Duodenal mucosa (tissue), 2 donors: ENCODE measurements around the gene GAL3ST3.
"Not testable (repeated sequence)": the region's sequence is repeated elsewhere in the genome, so short reads cannot be mapped to it uniquely, and the experiment has no call there.

Experiments
- H3K27ac ChIP-seq: one replicate; pipeline ENCODE4 v1.7.0; 2013; ENCODE audit warnings: low read depth, low read length
- H3K27me3 ChIP-seq, 2 donors: one replicate each; pipeline ENCODE4 v1.7.0; 2013; ENCODE audit warnings: low read length in 2 of 2, control low read depth in 1 of 2; ENCODE audit not compliant: insufficient read depth in 2 of 2, control insufficient read depth in 1 of 2
- H3K36me3 ChIP-seq, 2 donors: one replicate each; pipeline ENCODE4 v1.7.0; 2013; ENCODE audit warnings: low read length in 2 of 2, control low read depth in 1 of 2; ENCODE audit not compliant: insufficient read depth in 2 of 2, control insufficient read depth in 1 of 2
- H3K4me1 ChIP-seq, 2 donors: one replicate each; pipeline ENCODE4 v1.7.0; 2013; ENCODE audit warnings: low read length in 2 of 2, control low read depth in 1 of 2; ENCODE audit not compliant: insufficient read depth in 2 of 2, control insufficient read depth in 1 of 2
- H3K4me3 ChIP-seq, 2 donors: one replicate each; pipeline ENCODE4 v1.7.0; 2013; ENCODE audit warnings: low read length in 2 of 2, low read depth in 1 of 2
- H3K9ac ChIP-seq, 2 donors: one replicate each; pipeline ENCODE4 v1.7.0; 2013; ENCODE audit warnings: low read length in 2 of 2, low read depth in 1 of 2
- H3K9me3 ChIP-seq, 2 donors: one replicate each; pipeline ENCODE4 v1.7.0; 2013; ENCODE audit warnings: low read length in 2 of 2, control low read depth in 1 of 2; ENCODE audit not compliant: control insufficient read depth in 1 of 2

GAL3ST3 gene

DNA sequence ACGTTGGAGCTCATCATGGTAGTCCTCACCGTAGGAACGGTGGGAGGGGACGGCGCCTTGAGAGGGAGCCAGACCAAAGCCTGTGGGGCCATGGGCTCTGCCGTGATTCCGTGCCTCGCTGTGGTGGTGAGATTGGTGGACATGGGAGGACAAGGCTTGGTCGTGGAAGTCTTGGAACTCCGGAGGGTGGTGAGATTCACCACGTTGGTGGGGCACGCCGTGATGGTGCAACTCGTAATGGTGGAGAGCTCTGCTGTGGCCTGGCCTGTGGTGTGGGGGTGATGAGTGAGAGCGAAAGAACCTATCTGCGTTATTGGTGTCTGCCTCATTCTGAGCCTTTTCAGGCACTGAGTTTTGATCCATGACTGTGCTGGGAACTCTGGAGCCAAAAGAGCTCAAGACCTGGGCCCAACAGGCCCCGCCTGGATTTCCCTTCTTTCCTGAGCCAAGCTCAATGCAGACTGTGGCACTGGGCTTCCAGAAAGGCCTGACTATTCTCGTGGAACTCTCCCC lies 22.9 kb downstream of the GAL3ST3 start, which contains the start of gene CATSPER1:
CATSPER1 (minus strand) TSS at position 463 of the 513 bp plus-strand sequence; CDS start at position 363, 100 bp downstream.
- Histone ChIP-seq H3K9ac (no peak within 1 kb of the TSS), H3K27me3 (peaks cover 0 to 4% of the 10 kb centered on the region in 2 donors), H3K27ac (no peak within 1 kb of the TSS), H3K9me3 (no peaks in the 10 kb centered on the region), H3K36me3 (no peaks in the 10 kb centered on the region), H3K4me1 (peaks cover 0 to 7% of the 10 kb centered on the region in 2 donors), H3K4me3 (no peak within 1 kb of the TSS)

DNA sequence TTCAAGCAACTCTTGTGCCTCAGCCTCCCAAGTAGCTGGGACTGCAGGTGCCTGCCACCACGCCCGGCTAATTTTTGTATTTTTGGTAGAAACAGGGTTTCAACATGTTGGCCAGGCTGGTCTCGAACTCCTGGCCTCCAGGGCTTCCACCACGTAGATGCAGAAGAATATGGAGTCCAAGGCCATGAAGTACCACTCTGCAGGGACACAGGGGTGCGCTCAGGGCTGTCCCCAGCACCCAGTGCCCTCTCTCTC lies 25.8 kb downstream of the GAL3ST3 start:
- H3K4me1 ChIP-seq, H3K4me3 ChIP-seq, H3K36me3 ChIP-seq, H3K9me3 ChIP-seq, H3K9ac ChIP-seq, H3K27ac ChIP-seq, H3K27me3 ChIP-seq: not testable (repeated sequence)

DNA sequence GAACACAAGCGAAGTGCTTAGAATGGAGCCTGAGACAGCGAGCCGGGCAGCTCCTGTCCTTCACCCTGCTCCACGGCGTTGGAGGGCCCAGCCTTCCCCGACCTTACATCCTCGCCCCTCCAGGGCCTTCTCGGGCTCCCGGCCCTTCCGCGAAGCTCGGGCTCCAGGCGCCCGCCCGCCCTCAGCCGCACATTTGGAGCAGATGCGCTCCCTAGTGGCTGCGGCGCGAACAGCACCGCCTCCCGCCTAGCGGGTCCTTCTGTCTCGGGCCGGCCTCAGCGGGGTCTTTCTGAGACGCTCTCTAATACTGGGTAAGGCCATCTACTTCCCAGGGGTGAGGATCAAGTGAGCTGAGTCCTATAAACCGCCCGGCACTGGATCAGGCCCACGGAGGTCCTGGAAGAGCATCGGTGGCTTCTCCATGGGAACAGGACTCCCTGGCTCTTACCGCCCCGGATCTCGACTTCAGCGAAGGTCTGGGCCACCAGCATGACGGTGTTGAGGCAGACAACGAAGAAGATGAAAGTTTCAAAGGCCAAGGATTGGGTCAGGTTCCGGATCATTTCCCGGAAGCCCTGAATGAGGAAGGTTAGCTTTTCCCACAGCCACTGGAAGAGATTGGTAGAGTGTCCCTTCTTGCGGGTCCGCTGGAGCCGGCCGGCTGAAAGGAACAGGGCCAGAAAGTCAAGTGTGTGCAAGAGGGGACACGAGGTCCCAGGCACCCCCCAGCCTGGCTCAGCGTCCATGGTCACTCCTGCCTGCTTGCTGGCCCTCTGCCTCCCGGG lies 26.4 kb downstream of the GAL3ST3 start:
- H3K4me1 ChIP-seq: peaks cover 0 to 7% of the 10 kb centered on the region in 2 donors
- H3K4me3 ChIP-seq: peak overlapping the region; percentile 21 to 35
- no peak overlapping the region for H3K9ac ChIP-seq
- H3K27me3 ChIP-seq: peaks cover 0 to 4% of the 10 kb centered on the region in 2 donors
- no peaks in the 10 kb centered on the region for H3K9me3 ChIP-seq
- H3K36me3 ChIP-seq: no peaks in the 10 kb centered on the region
- H3K27ac ChIP-seq: no peak overlapping the region

DNA sequence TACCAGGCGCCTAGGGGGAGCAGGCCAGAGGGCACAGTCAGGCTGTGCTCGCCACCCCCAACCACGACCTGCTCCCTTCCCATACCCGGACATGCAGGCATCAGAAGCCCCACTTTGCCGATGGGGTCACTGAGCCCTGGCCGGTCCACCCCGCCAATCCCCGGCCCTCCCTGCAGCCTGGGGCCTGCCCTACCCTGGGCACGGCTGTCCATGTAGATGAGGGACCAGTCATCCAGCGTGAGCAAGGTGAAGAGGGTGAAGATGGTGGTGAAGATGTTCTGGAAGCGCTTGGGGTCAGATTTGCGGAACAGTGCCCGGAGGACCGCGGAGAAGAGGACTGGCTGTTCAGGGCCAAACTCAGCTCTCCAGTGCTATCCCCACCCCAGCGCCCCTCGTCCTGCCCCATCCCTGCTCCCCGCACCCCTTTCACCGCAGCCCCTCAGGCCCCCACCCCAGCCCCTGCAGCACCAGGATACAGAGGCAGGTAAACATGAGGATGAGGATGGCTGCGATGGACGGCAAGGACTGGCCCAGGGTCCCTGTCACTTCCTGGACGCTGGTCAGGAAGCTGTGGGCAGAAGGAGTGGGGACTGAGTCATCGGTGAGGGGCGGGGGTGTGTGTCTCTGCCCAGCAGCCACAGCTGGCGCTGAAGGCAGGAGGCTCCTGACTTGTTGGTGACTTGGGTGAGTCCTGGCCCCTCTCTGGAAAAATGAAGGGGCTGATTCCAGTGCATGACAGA lies 28.2 kb downstream of the GAL3ST3 start:
- H3K9ac ChIP-seq: no peak overlapping the region
- no peak overlapping the region for H3K27ac ChIP-seq

DNA sequence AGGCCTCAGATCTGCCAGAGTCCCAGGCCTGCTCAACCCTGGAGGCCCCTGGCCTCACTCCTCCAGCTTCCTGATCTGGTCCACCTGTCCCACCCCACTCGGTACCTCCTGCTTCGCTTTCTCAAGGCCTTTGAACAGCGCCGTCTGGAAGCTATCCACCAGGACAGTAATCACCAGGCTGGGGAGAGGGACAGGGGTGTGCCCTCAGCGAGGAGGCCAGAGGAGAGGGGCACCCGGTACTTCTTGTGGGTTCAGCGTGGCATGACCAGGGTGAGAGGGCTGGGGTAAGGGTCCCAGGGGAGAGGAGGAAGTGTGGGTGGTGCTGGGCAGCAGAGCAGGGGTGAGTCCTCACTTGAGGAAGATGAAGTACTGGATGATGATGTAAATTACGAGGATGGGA lies 28.7 kb downstream of the GAL3ST3 start:
- Histone ChIP-seq H3K27me3 (peaks cover 0 to 4% of the 10 kb centered on the region in 2 donors), H3K9ac (no peak overlapping the region), H3K36me3 (no peaks in the 10 kb centered on the region), H3K4me3 (no peak overlapping the region), H3K4me1 (peaks cover 0 to 7% of the 10 kb centered on the region in 2 donors), H3K9me3 (no peaks in the 10 kb centered on the region), H3K27ac (no peak overlapping the region)

More for the DNA sequence above, 28.2 kb downstream of the GAL3ST3 start:
- H3K4me3 ChIP-seq: no peak overlapping the region
- H3K27me3 ChIP-seq: peaks cover 0 to 4% of the 10 kb centered on the region in 2 donors
- no peaks in the 10 kb centered on the region for H3K9me3 ChIP-seq
- H3K36me3 ChIP-seq: no peaks in the 10 kb centered on the region
- peaks cover 0 to 7% of the 10 kb centered on the region in 2 donors for H3K4me1 ChIP-seq

DNA sequence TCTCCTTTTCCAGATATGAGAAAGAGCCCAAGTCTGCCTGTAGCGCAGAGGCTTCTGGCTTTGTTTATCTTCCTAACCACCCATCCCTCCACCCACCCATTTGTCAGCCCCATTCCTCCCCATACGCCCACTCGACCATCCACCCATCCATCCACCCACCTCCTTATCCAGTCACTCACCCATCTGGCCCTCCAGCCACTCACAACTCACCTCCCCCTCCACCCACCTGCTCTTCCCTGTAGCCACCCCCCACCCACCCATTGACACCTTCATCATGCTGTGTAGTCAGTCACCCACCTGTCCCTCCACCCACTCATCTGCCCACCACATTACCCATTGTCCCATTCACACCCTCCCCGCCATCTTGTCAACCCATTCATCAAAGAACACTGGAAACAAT lies 31.6 kb downstream of the GAL3ST3 start:
- H3K27ac ChIP-seq: no peak overlapping the region
- no peaks in the 10 kb centered on the region for H3K9me3 ChIP-seq
- no peaks in the 10 kb centered on the region for H3K36me3 ChIP-seq
- H3K4me1 ChIP-seq: peaks cover 0 to 2% of the 10 kb centered on the region in 2 donors
- no peak overlapping the region for H3K4me3 ChIP-seq
- no peak overlapping the region for H3K9ac ChIP-seq
- peaks cover 14% of the 10 kb centered on the region in 2 donors for H3K27me3 ChIP-seq

DNA sequence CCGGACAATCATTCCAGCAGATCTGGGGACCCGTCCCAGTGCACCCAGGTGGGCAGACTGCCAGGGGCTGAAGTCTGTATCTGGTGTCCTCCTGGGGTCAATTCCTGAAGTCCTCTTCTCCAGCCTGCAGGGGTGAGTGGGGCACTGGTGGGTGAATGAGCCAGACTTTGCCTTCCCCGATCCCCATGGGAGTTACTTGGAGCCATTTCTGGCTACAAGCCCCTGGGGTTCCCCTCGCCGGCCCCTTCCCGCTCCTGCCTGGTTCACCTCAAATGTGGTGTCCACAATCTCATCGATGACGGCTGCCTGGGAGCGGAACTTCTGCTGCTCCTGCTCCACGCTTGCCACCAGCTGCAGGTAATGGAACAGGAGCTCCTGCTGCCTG lies 32.2 kb downstream of the GAL3ST3 start:
- Histone ChIP-seq H3K27ac (no peak overlapping the region), H3K4me1 (no peaks in the 10 kb centered on the region)

DNA sequence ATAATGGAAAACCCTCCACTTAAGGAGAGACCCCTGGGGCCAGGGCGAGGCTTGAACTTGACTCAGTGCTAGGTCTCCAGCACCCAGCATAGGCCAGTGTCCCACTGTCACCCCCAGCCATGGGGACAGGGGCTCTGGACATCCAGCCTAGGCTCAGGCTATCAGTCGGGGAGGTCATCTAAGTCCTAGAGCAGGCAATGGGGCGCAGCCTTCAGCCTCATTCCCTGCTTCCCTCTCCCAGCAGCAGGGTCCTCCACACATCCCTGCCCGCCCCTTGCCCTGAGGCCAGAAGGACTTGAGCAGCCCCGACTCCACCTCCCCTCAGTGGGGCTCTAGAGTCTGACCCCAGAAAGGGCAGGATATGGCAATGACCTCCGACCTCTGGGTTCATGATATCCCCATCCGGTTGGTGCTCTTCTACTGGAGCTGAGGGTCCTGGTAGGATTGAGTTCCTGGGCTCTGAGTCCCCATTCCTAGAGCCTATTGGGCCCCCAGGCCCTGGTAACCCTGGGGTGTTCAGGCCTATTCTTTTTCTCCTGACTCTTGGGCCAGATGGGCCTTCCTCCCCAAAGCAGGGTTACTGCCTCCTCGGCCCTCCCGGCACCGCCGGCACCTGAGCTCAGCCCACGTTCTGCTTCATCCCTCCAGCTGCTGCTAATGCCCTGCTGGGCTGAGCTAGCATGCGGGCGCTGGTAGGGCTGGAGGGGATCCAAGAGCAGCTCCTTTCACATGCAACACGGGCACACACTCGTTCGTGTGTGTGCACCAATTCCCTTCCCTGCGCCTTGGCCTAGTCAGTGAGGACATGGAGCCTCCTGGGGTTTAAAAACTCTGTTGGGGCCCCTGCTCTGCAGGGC lies 32.8 kb downstream of the GAL3ST3 start:
- H3K4me3 ChIP-seq: no peak overlapping the region
- no peaks in the 10 kb centered on the region for H3K9me3 ChIP-seq
- H3K36me3 ChIP-seq: no peaks in the 10 kb centered on the region
- no peaks in the 10 kb centered on the region for H3K4me1 ChIP-seq
- peaks cover 26% of the 10 kb centered on the region in 2 donors for H3K27me3 ChIP-seq
- peak overlapping the region; percentile 10 for H3K27ac ChIP-seq
- no peak overlapping the region for H3K9ac ChIP-seq

More for the DNA sequence above, 32.2 kb downstream of the GAL3ST3 start:
- H3K36me3 ChIP-seq: no peaks in the 10 kb centered on the region
- peaks cover 20% of the 10 kb centered on the region in 2 donors for H3K27me3 ChIP-seq
- H3K9ac ChIP-seq: no peak overlapping the region
- no peaks in the 10 kb centered on the region for H3K9me3 ChIP-seq
- no peak overlapping the region for H3K4me3 ChIP-seq

DNA sequence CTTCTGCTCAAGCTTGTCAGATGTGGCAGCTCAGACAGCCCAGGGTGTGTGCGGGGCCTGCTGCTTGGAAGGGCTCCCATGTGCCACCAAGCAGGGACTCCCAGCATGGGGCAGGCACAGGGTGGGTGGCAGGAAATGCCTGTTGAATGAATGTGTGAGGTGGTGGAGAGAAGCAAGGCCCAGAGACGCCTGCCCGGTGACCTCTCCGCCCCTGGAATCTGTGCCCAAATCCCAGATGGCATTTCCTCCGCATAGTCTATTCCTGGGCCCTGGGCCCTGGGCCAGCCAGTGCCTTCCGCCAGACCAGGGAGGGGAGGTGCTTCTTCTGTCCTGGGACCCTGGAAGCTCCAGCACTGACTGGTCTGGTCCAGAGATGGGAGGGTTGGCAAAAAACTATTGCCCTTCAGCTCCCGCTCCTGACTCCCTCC lies 33.5 kb downstream of the GAL3ST3 start:
- Histone ChIP-seq H3K4me1 (no peaks in the 10 kb centered on the region), H3K9me3 (no peaks in the 10 kb centered on the region), H3K36me3 (no peaks in the 10 kb centered on the region), H3K27ac (no peak overlapping the region), H3K4me3 (no peak overlapping the region), H3K27me3 (peaks cover 28 to 29% of the 10 kb centered on the region in 2 donors), H3K9ac (no peak overlapping the region)
